Activated CD8-positive, alpha-beta T cell treated with anti-CD3 and anti-CD28 coated beads for 36 hours (primary cell): Measurements from ENCODE around the gene MACF1. TPM values are rescaled to one million over a fixed set of nuclear protein-coding genes. Genes with fewer than 3 reads are reported as not detected.
"Not testable (repeated sequence)": the region's sequence is repeated elsewhere in the genome, so short reads cannot be mapped to it uniquely, and the experiment has no call there.

ENCODE experiments used
- ATAC-seq: fragments of 200-7000 bp; cut with Tn5 transposase; one replicate; pipeline ENCODE4 v1.10.0; 2021; ENCODE audit warnings: mild to moderate bottlenecking, moderate library complexity
- CTCF ChIA-PET: fragments of 350-600 bp; sonication (Branson Sonifier 250); formaldehyde crosslinking; loops from one replicate; lab custom pipeline; 2021; ENCODE audit warnings: antibody characterized with exemption; lab: Charles Lee
- POLR2A ChIA-PET: fragments of 350-600 bp; sonication (Branson Sonifier 250); formaldehyde crosslinking; loops from one replicate; lab custom pipeline; 2021; ENCODE audit warnings: antibody characterized with exemption; lab: Charles Lee
- DNase-seq: peaks from one replicate; pipeline ENCODE4 v3.0.0-alpha.2; 2020
- H3K27ac Mint-ChIP-seq: one replicate; pipeline ENCODE4 v1.8.0; 2021; ENCODE audit warnings: mild to moderate bottlenecking, mixed read lengths
- H3K27me3 Mint-ChIP-seq: one replicate; pipeline ENCODE4 v1.8.0; 2021; ENCODE audit warnings: mixed read lengths
- H3K36me3 Mint-ChIP-seq: one replicate; pipeline ENCODE4 v1.8.0; 2021; ENCODE audit warnings: low read depth, mixed read lengths
- H3K4me1 Mint-ChIP-seq: one replicate; pipeline ENCODE4 v1.8.0; 2021; ENCODE audit warnings: low read depth, mixed read lengths
- H3K4me3 Mint-ChIP-seq: one replicate; pipeline ENCODE4 v1.8.0; 2021; ENCODE audit warnings: mild to moderate bottlenecking, moderate library complexity, mixed read lengths
- H3K9me3 Mint-ChIP-seq: one replicate; pipeline ENCODE4 v1.8.0; 2021; ENCODE audit warnings: mixed read lengths
- CTCF ChIP-seq: fragments of 200-600 bp; IDR thresholded peaks from one replicate; pipeline ENCODE4 v1.8.0; 2022; ENCODE audit warnings: antibody characterized with exemption, mild to moderate bottlenecking
- intact Hi-C: fragments of 100-400 bp; cut with micrococcal nuclease; formaldehyde crosslinking; loops from one replicate; pipeline ENCODE4 v1.10.0; 2022
- total RNA-seq, 2 experiments: library from RNA; stranded (reverse); gene quantifications; one replicate each; pipeline ENCODE4 v1.2.3, GENCODE V29; 2021

MACF1 gene
- total RNA-seq, 2 experiments from 2014 or later, result 201 to 215 TPM

GRCh38 chr1:39509360-39510009, 305.0 kb downstream of the MACF1 start:
- Mint-ChIP-seq H3K4me1 (peaks cover 10% of the 10 kb centered on the region), H3K9me3 (no peaks in the 10 kb centered on the region), H3K27ac (peak overlapping the region; percentile 68), H3K27me3 (peaks cover 3% of the 10 kb centered on the region), H3K36me3 (no peaks in the 10 kb centered on the region), H3K4me3 (peak overlapping the region; percentile 22)
- DNase-seq, result peak; percentile 43
- intact Hi-C loops, result no loop called here
- ChIA-PET CTCF (interaction anchor here (1.1 to 1.9 kb wide), 2 partner anchors 29 to 411 kb away, joined by 3 to 5 read pairs; no protein-coding TSS in a partner anchor), POLR2A (no interaction called here)
- peak; percentile 6 for ATAC-seq
- TF ChIP-seq CTCF, result no peak

GRCh38 chr1:39510570-39511186, 306.2 kb downstream of the MACF1 start:
- POLR2A ChIA-PET, H3K4me3 Mint-ChIP-seq, H3K27ac Mint-ChIP-seq, H3K9me3 Mint-ChIP-seq, intact Hi-C loops, H3K36me3 Mint-ChIP-seq, DNase-seq, ATAC-seq, CTCF ChIA-PET, H3K27me3 Mint-ChIP-seq: not testable (repeated sequence)
- peaks cover 12% of the 10 kb centered on the region for H3K4me1 Mint-ChIP-seq

GRCh38 chr1:39511477-39511876, 307.0 kb downstream of the MACF1 start:
- ATAC-seq, H3K27me3 Mint-ChIP-seq, H3K9me3 Mint-ChIP-seq, POLR2A ChIA-PET, CTCF ChIA-PET, H3K27ac Mint-ChIP-seq, intact Hi-C loops, H3K4me3 Mint-ChIP-seq, DNase-seq, H3K36me3 Mint-ChIP-seq: not testable (repeated sequence)
- peaks cover 12% of the 10 kb centered on the region for H3K4me1 Mint-ChIP-seq

GRCh38 chr1:39512234-39512847, 307.8 kb downstream of the MACF1 start:
- ATAC-seq, result peak; percentile 56
- H3K27me3 Mint-ChIP-seq, H3K4me3 Mint-ChIP-seq, POLR2A ChIA-PET, CTCF ChIA-PET, intact Hi-C loops, DNase-seq, H3K9me3 Mint-ChIP-seq, H3K36me3 Mint-ChIP-seq, H3K27ac Mint-ChIP-seq: not testable (repeated sequence)
- H3K4me1 Mint-ChIP-seq, result peaks cover 12% of the 10 kb centered on the region

GRCh38 chr1:39514710-39515124, 310.2 kb downstream of the MACF1 start:
- peak; percentile 43 for ATAC-seq
- H3K4me3 Mint-ChIP-seq, intact Hi-C loops, H3K27ac Mint-ChIP-seq, H3K36me3 Mint-ChIP-seq, H3K4me1 Mint-ChIP-seq, H3K9me3 Mint-ChIP-seq, CTCF ChIA-PET, POLR2A ChIA-PET, H3K27me3 Mint-ChIP-seq: not testable (repeated sequence)
- peak; percentile 26 for DNase-seq

- H3K9me3 Mint-ChIP-seq, POLR2A ChIA-PET, intact Hi-C loops, H3K27me3 Mint-ChIP-seq, CTCF ChIA-PET, H3K36me3 Mint-ChIP-seq, H3K4me1 Mint-ChIP-seq: not testable (repeated sequence)
- H3K4me3 Mint-ChIP-seq, result peak overlapping the region; percentile 53
- peak overlapping the region; percentile 55 for H3K27ac Mint-ChIP-seq
- peak; percentile 71 for ATAC-seq
- DNase-seq, result peak; percentile 85
Measured at GRCh38 chr1:39515131-39516086, 310.9 kb downstream of the MACF1 start.

GRCh38 chr1:39516841-39517240, 312.3 kb downstream of the MACF1 start:
- H3K27ac Mint-ChIP-seq, POLR2A ChIA-PET: not testable (repeated sequence)

GRCh38 chr1:39517936-39518335, 313.4 kb downstream of the MACF1 start:
- H3K4me3 Mint-ChIP-seq, intact Hi-C loops, POLR2A ChIA-PET, H3K27ac Mint-ChIP-seq, H3K4me1 Mint-ChIP-seq, CTCF ChIA-PET, H3K9me3 Mint-ChIP-seq, H3K27me3 Mint-ChIP-seq, H3K36me3 Mint-ChIP-seq, DNase-seq, ATAC-seq: not testable (repeated sequence)

More at GRCh38 chr1:39516841-39517240, 312.3 kb downstream of the MACF1 start:
- H3K4me1 Mint-ChIP-seq, H3K9me3 Mint-ChIP-seq, ATAC-seq, H3K4me3 Mint-ChIP-seq, intact Hi-C loops, H3K27me3 Mint-ChIP-seq, H3K36me3 Mint-ChIP-seq, DNase-seq: not testable (repeated sequence)
- CTCF ChIA-PET, result interaction anchor here (0.9 kb wide), 1 partner anchor 22 kb away, joined by 4 read pairs; no protein-coding TSS in a partner anchor

GRCh38 chr1:39519376-39519775, 314.9 kb downstream of the MACF1 start:
- intact Hi-C loops, H3K27ac Mint-ChIP-seq, DNase-seq, H3K4me3 Mint-ChIP-seq, H3K9me3 Mint-ChIP-seq, CTCF ChIA-PET, H3K4me1 Mint-ChIP-seq, POLR2A ChIA-PET, ATAC-seq, H3K27me3 Mint-ChIP-seq, H3K36me3 Mint-ChIP-seq: not testable (repeated sequence)

- H3K27ac Mint-ChIP-seq, DNase-seq, H3K9me3 Mint-ChIP-seq, CTCF ChIA-PET, ATAC-seq, H3K4me1 Mint-ChIP-seq, POLR2A ChIA-PET, intact Hi-C loops, H3K4me3 Mint-ChIP-seq, H3K36me3 Mint-ChIP-seq, H3K27me3 Mint-ChIP-seq: not testable (repeated sequence)
Measured at GRCh38 chr1:39522221-39522620, 317.7 kb downstream of the MACF1 start.
